ENCODE results near the gene BATF3.
"Not testable (repeated sequence)": the region's sequence is repeated elsewhere in the genome, so short reads cannot be mapped to it uniquely, and the experiment has no call there.

Gene BATF3

DNA sequence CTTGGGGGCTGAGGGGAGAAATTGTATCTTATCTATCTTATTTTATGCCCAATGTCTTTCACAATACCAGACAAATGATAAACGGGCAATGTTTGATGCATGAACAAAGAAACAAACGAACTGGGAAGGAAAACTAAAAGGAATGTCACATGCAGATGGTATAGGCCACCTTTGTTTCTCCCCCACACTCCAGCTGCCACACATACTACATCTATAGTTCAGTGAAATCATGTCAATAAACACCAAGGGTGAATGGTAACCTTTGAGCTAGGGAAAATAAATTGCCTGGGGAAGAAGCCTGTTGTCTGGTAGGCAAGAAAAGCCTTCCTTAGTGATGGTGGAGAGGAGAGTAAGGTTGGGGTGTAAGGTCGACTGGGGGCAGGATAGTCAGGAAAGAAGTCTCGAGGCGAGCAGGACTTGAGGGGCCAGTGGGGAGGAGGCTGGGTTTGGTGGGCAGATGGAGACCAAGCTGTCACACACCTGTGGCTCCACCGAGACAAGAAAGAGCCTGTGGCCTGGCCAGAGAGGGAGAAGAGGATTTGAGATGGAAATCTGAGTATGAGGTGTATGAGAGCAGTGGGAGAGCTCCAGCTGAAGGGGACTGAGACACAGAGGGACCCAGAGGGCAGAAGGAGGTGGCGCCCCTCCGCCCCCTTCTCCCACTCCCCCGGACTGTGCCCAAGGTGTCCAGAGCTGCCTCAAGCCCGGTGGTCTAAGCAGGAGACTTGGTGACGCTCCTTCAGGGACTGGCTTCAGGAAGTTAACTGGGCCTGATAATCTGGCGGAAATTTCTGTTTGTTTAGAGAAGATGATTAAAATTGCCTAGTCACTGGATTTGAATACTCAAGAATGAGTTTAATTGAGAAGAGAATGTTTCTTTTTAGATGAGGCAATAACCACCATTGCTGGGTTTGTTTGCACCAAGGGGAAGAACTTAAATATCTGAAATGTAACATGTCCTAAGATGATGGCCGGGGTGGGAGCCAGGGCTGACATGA is 53.8 kb downstream of the BATF3 start:
- in situ Hi-C loops (cut with HindIII; ENCODE audit: low sequenced_read_pairs), result no loop called here
- DNase-seq (ENCODE audit: low read depth, low spot score), result no peak
- TF ChIP-seq, protein P1, sequence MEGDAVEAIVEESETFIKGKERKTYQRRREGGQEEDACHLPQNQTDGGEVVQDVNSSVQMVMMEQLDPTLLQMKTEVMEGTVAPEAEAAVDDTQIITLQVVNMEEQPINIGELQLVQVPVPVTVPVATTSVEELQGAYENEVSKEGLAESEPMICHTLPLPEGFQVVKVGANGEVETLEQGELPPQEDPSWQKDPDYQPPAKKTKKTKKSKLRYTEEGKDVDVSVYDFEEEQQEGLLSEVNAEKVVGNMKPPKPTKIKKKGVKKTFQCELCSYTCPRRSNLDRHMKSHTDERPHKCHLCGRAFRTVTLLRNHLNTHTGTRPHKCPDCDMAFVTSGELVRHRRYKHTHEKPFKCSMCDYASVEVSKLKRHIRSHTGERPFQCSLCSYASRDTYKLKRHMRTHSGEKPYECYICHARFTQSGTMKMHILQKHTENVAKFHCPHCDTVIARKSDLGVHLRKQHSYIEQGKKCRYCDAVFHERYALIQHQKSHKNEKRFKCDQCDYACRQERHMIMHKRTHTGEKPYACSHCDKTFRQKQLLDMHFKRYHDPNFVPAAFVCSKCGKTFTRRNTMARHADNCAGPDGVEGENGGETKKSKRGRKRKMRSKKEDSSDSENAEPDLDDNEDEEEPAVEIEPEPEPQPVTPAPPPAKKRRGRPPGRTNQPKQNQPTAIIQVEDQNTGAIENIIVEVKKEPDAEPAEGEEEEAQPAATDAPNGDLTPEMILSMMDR (IDR thresholded peaks at IDR 0.05; ENCODE audit: low read depth, low read length), result no peak

DNA sequence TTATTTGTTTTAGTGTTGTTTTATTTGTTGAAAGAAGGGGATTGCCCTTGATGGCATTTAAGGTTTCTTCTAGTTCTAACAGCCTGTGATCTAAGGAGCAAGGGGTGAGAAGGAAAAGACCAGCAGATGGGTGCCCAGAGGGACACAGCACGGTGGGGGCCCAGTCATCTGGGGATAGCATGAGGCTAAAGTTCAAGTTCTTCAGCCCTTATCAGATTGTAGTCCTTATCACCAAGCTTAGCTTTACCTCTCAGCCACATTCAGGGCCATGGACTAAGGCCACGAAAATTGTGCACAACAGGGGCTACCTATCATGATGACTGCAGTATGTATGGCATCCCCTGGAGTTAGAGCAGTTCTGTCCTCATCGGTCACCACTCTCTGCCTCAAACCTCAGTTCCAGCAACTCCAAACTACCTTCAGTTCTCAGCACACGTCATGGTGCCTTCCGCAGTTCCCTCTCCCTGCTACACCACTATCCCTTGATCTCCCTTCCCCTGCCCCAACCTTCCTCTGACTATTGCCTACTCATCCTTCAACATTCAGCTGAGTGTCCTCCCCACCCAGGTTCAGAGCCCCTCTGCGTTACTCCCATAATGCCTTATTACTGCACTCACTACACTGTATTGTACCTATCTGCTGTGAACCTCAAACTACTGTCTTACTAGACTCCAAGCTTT is 54.6 kb downstream of the BATF3 start:
- no peak overlapping the region for H3K4me3 ChIP-seq (ENCODE audit: low read depth, low read length)
- in situ Hi-C loops (cut with HindIII; ENCODE audit: low sequenced_read_pairs), result no loop called here
- TF ChIP-seq, protein P1 (IDR thresholded peaks at IDR 0.05; ENCODE audit: low read depth, low read length), result no peak
- DNase-seq (ENCODE audit: low read depth, low spot score), result no peak

More for the DNA sequence above, 53.8 kb downstream of the BATF3 start:
- H3K4me3 ChIP-seq (ENCODE audit: low read depth, low read length), result no peak overlapping the region

GRCh38 chr1:212643877-212644276 is 55.8 kb downstream of the BATF3 start:
- in situ Hi-C loops (cut with HindIII; ENCODE audit: low sequenced_read_pairs), result no loop called here

GRCh38 chr1:212641956-212642355 is 57.7 kb downstream of the BATF3 start:
- TF ChIP-seq, protein P1 (IDR thresholded peaks at IDR 0.05; ENCODE audit: low read depth, low read length), result no peak
- no peak overlapping the region for H3K4me3 ChIP-seq (ENCODE audit: low read depth, low read length)
- no peak for DNase-seq (ENCODE audit: low read depth, low spot score)
- in situ Hi-C loops (cut with HindIII; ENCODE audit: low sequenced_read_pairs), result no loop called here

More at GRCh38 chr1:212643877-212644276, 55.8 kb downstream of the BATF3 start:
- TF ChIP-seq, protein P1 (IDR thresholded peaks at IDR 0.05; ENCODE audit: low read depth, low read length), result no peak
- no peak overlapping the region for H3K4me3 ChIP-seq (ENCODE audit: low read depth, low read length)
- DNase-seq (ENCODE audit: low read depth, low spot score), result no peak

DNA sequence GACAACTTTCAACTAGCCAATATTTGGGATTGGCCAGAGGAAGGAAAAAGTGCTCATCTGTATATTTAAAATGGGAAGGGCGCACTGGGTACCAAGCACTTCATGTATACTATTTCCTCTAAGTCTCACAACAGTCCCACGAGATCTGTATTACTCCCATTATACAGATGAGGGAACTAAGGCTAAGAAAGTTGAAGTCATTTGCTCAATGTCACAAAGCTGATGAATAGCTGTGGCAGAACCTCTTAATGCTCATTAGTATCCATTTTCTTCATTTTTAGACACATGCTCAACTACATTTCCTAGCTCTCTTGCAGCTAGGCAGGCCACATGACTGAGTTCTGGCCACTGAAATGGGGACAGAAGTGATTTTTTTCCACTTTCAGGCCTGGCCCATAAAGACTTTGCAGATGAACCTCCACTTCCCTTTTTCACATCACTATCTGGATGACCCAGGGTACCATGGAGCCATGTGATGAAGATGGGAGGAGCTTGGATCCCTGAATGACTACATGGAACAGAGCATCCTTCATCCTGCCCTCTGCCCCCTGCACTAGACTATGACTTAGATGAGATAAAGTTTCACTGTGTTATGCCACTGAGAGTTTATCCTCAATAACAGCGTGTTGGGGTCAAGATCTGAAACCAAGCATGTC is 59.3 kb downstream of the BATF3 start:
- DNase-seq (ENCODE audit: low read depth, low spot score), result no peak
- H3K4me3 ChIP-seq (ENCODE audit: low read depth, low read length), result no peak overlapping the region
- in situ Hi-C loops (cut with HindIII; ENCODE audit: low sequenced_read_pairs), result no loop called here
- TF ChIP-seq, protein P1 (IDR thresholded peaks at IDR 0.05; ENCODE audit: low read depth, low read length), result no peak

DNA sequence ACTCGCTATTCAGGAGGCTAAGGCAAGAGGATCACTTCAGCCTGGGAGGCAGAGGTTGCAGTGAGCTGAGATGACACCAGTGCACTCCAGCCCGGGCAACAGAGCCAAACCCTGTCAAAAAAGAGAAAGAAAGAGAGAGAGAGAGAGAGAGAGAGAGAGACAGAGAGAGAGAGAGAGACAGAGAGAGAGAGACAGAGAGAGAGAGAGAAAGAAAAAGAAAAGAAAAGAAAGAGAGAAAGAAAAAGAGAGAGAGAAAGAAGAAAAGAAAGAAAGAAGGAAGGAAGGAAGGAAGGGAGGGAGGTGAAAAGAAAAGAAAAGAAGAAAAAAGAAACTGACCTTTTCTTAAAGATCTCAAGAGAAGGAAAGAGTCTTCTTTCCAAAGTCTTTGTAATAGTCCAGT is 60.1 kb downstream of the BATF3 start:
- in situ Hi-C loops (cut with HindIII; ENCODE audit: low sequenced_read_pairs); H3K4me3 ChIP-seq (ENCODE audit: low read depth, low read length); DNase-seq (ENCODE audit: low read depth, low spot score): not testable (repeated sequence)

All from astrocyte of the spinal cord (primary cell).